ENCODE results near the gene NAA40.
"Not testable (repeated sequence)": the region's sequence is repeated elsewhere in the genome, so short reads cannot be mapped to it uniquely, and the experiment has no call there.

NAA40 gene

DNA sequence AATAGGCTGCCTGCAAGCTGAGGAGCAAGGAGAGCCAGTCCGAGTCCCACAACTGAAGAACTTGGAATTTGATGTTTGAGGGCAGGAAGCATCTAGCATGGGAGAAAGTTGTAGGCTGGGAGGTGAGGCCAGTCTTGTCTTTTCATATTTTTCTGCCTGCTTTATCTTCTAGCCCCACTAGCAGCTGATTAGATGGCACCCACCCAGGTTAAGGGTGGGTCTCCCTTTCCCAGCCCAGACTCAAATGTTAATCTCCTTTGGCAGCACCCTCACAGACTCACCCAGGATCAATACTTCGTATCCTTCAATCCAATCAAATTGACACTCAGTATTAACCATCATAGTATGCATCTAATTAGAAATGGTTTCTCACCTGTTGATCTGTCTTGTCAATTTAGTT is 30.7 kb downstream of the NAA40 start:
- TF ChIP-seq, protein P1, sequence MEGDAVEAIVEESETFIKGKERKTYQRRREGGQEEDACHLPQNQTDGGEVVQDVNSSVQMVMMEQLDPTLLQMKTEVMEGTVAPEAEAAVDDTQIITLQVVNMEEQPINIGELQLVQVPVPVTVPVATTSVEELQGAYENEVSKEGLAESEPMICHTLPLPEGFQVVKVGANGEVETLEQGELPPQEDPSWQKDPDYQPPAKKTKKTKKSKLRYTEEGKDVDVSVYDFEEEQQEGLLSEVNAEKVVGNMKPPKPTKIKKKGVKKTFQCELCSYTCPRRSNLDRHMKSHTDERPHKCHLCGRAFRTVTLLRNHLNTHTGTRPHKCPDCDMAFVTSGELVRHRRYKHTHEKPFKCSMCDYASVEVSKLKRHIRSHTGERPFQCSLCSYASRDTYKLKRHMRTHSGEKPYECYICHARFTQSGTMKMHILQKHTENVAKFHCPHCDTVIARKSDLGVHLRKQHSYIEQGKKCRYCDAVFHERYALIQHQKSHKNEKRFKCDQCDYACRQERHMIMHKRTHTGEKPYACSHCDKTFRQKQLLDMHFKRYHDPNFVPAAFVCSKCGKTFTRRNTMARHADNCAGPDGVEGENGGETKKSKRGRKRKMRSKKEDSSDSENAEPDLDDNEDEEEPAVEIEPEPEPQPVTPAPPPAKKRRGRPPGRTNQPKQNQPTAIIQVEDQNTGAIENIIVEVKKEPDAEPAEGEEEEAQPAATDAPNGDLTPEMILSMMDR (IDR thresholded peaks at IDR 0.05; ENCODE audit: insufficient read depth, low read depth, low read length, missing control alignments), result no peak
- no peak for DNase-seq (ENCODE audit: low read depth)

DNA sequence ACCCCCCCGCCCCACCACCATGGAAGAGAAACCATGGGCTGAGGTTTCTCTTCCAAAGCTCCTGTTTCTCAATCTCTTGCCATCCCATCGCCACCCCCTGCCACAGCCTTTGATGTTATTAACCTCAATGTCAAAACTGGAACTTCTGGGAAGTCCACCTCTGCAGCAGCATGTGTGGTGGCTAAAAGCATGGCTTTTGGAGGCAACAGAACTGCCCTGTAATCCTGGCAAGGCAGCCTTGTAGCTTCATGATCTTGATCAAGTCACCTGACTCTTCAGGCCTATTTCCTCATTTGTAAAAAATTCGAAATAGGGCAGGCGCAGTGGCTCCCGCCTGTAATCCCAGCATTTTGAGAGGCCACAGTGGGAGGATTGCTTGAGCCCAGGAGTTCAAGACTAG is 32.1 kb downstream of the NAA40 start:
- H3K4me3 ChIP-seq (ENCODE audit: low read depth, low read length), result no peak overlapping the region
- TF ChIP-seq, protein P1 (IDR thresholded peaks at IDR 0.05; ENCODE audit: insufficient read depth, low read depth, low read length, missing control alignments), result no peak
- no peak for DNase-seq (ENCODE audit: low read depth)

More for the DNA sequence above, 30.7 kb downstream of the NAA40 start:
- H3K4me3 ChIP-seq (ENCODE audit: low read depth, low read length), result no peak overlapping the region

DNA sequence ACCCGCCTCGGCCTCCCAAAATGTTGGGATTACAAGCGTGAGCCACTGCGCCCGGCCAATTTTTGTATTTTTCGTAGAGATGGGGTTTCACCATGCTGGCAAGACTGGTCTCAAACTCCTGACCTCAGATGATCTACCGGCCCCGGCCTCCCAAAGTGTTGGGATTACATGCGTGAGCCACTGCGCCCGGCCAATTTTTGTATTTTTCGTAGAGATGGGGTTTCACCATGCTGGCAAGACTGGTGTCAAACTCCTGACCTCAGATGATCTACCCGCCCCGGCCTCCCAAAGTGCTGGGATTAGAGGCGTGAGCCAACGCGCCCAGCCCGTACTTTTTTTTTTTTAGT is 35.1 kb downstream of the NAA40 start:
- H3K4me3 ChIP-seq (ENCODE audit: low read depth, low read length), result peak overlapping the region; percentile 31
- DNase-seq (ENCODE audit: low read depth), result not testable (repeated sequence)

DNA sequence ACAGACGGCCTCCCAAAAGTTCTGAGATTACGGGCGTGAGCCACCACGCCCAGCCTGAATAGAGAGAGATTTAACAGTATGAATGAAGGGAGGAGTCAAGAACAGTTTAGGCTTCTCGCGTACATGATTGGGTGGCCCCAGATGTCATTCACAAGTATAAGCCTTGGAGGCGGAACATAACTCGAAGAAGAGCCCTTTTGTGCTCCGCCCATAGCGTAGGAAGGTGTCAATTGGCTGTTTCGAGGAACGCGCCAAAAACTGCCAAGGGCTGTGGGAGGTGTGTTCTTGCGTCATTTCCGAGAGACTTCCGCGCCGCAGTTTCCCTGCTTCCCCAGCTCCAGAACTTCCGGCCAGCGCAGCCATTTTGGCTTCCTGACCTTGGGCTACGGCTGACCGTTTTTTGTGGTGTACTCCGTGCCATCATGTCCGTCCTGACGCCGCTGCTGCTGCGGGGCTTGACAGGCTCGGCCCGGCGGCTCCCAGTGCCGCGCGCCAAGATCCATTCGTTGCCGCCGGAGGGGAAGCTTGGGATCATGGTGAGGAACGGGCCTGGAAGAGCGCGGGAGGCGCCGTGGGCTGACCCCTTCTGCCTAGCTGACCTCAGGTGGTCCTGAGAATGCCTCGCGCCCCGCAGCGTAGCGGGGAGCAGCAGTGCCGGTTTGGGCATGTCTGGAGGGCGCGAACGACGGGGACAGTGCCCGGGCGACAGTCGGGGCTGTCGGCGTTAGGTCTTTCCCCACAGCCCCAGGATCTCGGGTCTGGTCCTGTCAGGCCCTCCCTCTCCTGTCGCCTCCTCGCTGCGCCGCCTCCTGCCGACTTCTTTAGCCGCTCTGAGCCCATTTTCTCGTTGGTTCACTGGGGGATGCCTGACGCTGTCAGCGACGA is 35.7 kb downstream of the NAA40 start, which contains the start of gene COX8A:
TSS of gene COX8A (plus strand) at position 362 of the 885 bp plus-strand sequence. CDS start at position 423, 61 bp downstream.
- TF ChIP-seq, protein P1 (IDR thresholded peaks at IDR 0.05; ENCODE audit: insufficient read depth, low read depth, low read length, missing control alignments), result no peak
- peak; percentile 100 for DNase-seq (ENCODE audit: low read depth)
- H3K4me3 ChIP-seq (ENCODE audit: low read depth, low read length), result peak within 1 kb of the TSS; percentile 76

DNA sequence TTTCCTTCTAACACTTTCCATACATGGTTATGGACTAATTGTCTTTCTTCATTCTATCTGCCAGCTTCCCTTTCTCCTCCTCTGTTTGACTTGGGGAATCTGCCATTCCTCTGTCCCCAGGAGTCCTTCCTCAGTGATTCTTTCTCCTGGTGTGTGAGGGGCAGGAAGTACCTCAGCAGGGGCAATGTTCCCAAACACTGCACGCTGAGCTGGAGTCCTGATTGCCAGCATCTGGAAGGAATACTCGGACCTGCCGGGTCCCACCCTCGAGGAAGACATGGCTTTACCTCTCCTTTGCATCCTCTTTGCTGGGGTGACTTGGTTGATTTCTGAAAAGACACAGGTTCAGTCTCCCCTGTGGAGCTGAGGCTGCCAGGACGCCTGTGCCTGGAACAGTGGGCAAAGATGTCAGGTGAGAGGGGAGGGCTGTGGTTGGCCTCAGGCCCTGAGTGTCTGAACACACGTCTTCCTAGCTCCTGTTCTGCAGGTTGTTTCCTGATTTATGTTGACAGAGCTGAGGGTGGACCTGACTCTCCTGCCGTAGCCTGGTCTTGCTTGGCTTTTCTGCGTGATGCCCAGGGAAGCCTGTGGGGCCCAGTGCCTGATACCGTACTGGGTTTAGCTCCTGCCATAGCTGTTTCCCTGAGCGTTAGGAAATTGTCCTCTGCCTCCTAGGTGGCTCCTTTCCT is 39.9 kb downstream of the NAA40 start:
- no peak overlapping the region for H3K4me3 ChIP-seq (ENCODE audit: low read depth, low read length)

DNA sequence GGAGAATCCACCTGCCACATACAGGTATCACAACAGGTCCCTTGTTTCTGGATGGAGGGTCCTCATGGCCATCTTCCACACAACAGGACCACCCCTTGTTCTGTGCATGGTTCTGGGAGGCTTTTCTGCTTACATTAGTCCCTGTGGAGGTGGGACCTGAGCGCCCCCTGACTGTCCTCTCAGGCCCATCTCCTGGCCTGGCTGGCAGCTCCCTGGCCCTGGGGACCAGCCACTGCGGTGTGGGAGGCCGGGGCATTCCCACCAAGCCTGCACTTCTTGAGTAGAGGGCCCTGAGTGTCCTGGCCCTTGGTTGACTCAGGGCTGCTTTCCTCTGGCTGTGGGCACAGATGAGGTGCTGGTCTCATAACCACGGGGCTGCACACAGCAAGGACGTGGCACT is 40.6 kb downstream of the NAA40 start:
- TF ChIP-seq, protein P1 (IDR thresholded peaks at IDR 0.05; ENCODE audit: insufficient read depth, low read depth, low read length, missing control alignments), result no peak
- no peak for DNase-seq (ENCODE audit: low read depth)
- H3K4me3 ChIP-seq (ENCODE audit: low read depth, low read length), result no peak overlapping the region

More for the DNA sequence above, 39.9 kb downstream of the NAA40 start:
- TF ChIP-seq, protein P1 (IDR thresholded peaks at IDR 0.05; ENCODE audit: insufficient read depth, low read depth, low read length, missing control alignments), result no peak
- no peak for DNase-seq (ENCODE audit: low read depth)

DNA sequence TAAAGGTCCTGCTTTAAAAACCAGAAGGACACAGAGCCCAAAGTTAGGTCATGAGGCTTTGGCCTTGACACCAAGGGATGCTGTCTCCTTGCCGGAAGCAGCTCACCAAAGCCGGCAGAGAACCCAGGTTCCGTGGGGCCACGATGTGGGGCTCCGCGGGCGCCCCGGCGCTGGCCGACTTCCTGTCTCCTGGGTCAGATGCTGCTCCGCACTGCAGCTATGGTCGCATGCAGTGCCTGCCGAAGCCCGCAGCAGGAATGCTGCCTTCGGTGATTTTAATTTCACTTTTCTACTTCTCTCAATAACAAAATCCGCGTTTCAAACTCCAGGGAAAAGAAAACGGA is 47.0 kb downstream of the NAA40 start:
- peak; percentile 82 for DNase-seq (ENCODE audit: low read depth)
- TF ChIP-seq, protein P1 (IDR thresholded peaks at IDR 0.05; ENCODE audit: insufficient read depth, low read depth, low read length, missing control alignments), result no peak
- peak overlapping the region; percentile 92 for H3K4me3 ChIP-seq (ENCODE audit: low read depth, low read length)
